Measurements from ENCODE around the gene PMVK. TPM values are rescaled to one million over a fixed set of nuclear protein-coding genes. Genes with fewer than 3 reads are reported as not detected.

The PMVK gene
- total RNA-seq, 1 experiment from 2014 or later: 27.1 TPM

- intact Hi-C loops (cut with micrococcal nuclease; ENCODE audit: unreplicated experiment): no loop called here
- POLR2A ChIA-PET (ENCODE audit: unreplicated experiment): no interaction called here
- Histone ChIP-seq H2AFZ (no peak overlapping the region), H4K20me1 (ENCODE audit: insufficient read depth) (no peaks in the 10 kb centered on the region), H3K27me3 (ENCODE audit: insufficient read depth, low read depth) (peaks cover 63% of the 10 kb centered on the region), H3K27ac (no peak overlapping the region), H3K9me3 (ENCODE audit: insufficient read depth, low read depth) (no peaks in the 10 kb centered on the region), H3K4me3 (no peak overlapping the region), H3F3A (ENCODE audit: insufficient read depth, low read depth) (no peaks in the 10 kb centered on the region), H3K4me1 (replicated peaks; ENCODE audit: insufficient read depth) (no peaks in the 10 kb centered on the region), H3K79me2 (ENCODE audit: low read depth) (no peaks in the 10 kb centered on the region), H3K9me2 (ENCODE audit: insufficient read depth) (no peaks in the 10 kb centered on the region), H3K36me3 (ENCODE audit: low read depth) (no peaks in the 10 kb centered on the region), H3K4me2 (no peak overlapping the region)
- no TSS peak for BruUV-seq (replicated peaks)
- no peak for DNase-seq
- CTCF ChIA-PET: no interaction called here
- TF ChIP-seq CTCF (conservative IDR thresholded peaks at IDR 0.05) (no peak), EZH2 (IDR thresholded peaks at IDR 0.05; ENCODE audit: low read depth) (no peak)
Measured at GRCh38 chr1:154913273-154913672, 23.2 kb downstream of the PMVK start.

- TF ChIP-seq EZH2 (IDR thresholded peaks at IDR 0.05; ENCODE audit: low read depth) (no peak), CTCF (conservative IDR thresholded peaks at IDR 0.05) (no peak)
- H3K4me2 ChIP-seq: no peak overlapping the region
- no peak overlapping the region for H2AFZ ChIP-seq
- BruUV-seq (replicated peaks): no TSS peak
- no peaks in the 10 kb centered on the region for H3K4me1 ChIP-seq (replicated peaks; ENCODE audit: insufficient read depth)
- no peaks in the 10 kb centered on the region for H3K79me2 ChIP-seq (ENCODE audit: low read depth)
- no peak for DNase-seq
- no peaks in the 10 kb centered on the region for H3K9me2 ChIP-seq (ENCODE audit: insufficient read depth)
- intact Hi-C loops (cut with micrococcal nuclease; ENCODE audit: unreplicated experiment): no loop called here
- ChIA-PET POLR2A (ENCODE audit: unreplicated experiment) (interaction anchor here (0.6 kb wide), 1 partner anchor 15 kb away, joined by 4 read pairs; no protein-coding TSS in a partner anchor), CTCF (no interaction called here)
- H3K36me3 ChIP-seq (ENCODE audit: low read depth): no peaks in the 10 kb centered on the region
- no peaks in the 10 kb centered on the region for H3F3A ChIP-seq (ENCODE audit: insufficient read depth, low read depth)
- H4K20me1 ChIP-seq (ENCODE audit: insufficient read depth): no peaks in the 10 kb centered on the region
- no peaks in the 10 kb centered on the region for H3K9me3 ChIP-seq (ENCODE audit: insufficient read depth, low read depth)
- H3K27ac ChIP-seq: no peak overlapping the region
- H3K4me3 ChIP-seq: no peak overlapping the region
- peaks cover 67% of the 10 kb centered on the region for H3K27me3 ChIP-seq (ENCODE audit: insufficient read depth, low read depth)
Measured at GRCh38 chr1:154912755-154913154, 23.8 kb downstream of the PMVK start.

- POLR2A ChIA-PET (ENCODE audit: unreplicated experiment): no interaction called here
- H3K79me2 ChIP-seq (ENCODE audit: low read depth): no peaks in the 10 kb centered on the region
- DNase-seq: no peak
- no peaks in the 10 kb centered on the region for H4K20me1 ChIP-seq (ENCODE audit: insufficient read depth)
- no peak overlapping the region for H3K4me2 ChIP-seq
- no peaks in the 10 kb centered on the region for H3K9me2 ChIP-seq (ENCODE audit: insufficient read depth)
- CTCF ChIA-PET: no interaction called here
- intact Hi-C loops (cut with micrococcal nuclease; ENCODE audit: unreplicated experiment): no loop called here
- no peaks in the 10 kb centered on the region for H3K36me3 ChIP-seq (ENCODE audit: low read depth)
- no peak for TF ChIP-seq CTCF (conservative IDR thresholded peaks at IDR 0.05)
- no peak for TF ChIP-seq EZH2 (IDR thresholded peaks at IDR 0.05; ENCODE audit: low read depth)
- no peak overlapping the region for H3K4me3 ChIP-seq
- H3K27ac ChIP-seq: no peak overlapping the region
- no peak overlapping the region for H2AFZ ChIP-seq
- H3F3A ChIP-seq (ENCODE audit: insufficient read depth, low read depth): no peaks in the 10 kb centered on the region
- no peaks in the 10 kb centered on the region for H3K9me3 ChIP-seq (ENCODE audit: insufficient read depth, low read depth)
- BruUV-seq (replicated peaks): no TSS peak
- H3K4me1 ChIP-seq (replicated peaks; ENCODE audit: insufficient read depth): no peaks in the 10 kb centered on the region
- peaks cover 67% of the 10 kb centered on the region for H3K27me3 ChIP-seq (ENCODE audit: insufficient read depth, low read depth)
Measured at GRCh38 chr1:154911691-154912550, 24.6 kb downstream of the PMVK start.

All from PC-9 (cell line).